Astrocyte of the hippocampus (primary cell): ENCODE measurements around the gene ADH1C.
"Not testable (repeated sequence)": the region's sequence is repeated elsewhere in the genome, so short reads cannot be mapped to it uniquely, and the experiment has no call there.

Source experiments
- DNase-seq: peaks from one replicate; pipeline ENCODE4 v3.0.0; 2011; ENCODE audit warnings: low read depth, low spot score

Gene ADH1C

GRCh38 chr4:99352602-99353537 is at the start of gene ADH1C:
Gene ADH1C (minus strand): TSS chr4:99352746. CDS start chr4:99352675, 71 bp downstream.
- DNase-seq, result peak; percentile 4

- DNase-seq, result no peak
These were observed 48.3 kb upstream of the ADH1C start for GRCh38 chr4:99400831-99401230.

- DNase-seq, result no peak
These were observed 46.5 kb upstream of the ADH1C start for GRCh38 chr4:99399017-99399416.

- DNase-seq, result peak; percentile 78
These were observed 43.2 kb upstream of the ADH1C start for GRCh38 chr4:99395595-99396364.

GRCh38 chr4:99394896-99395295 is 42.4 kb upstream of the ADH1C start:
- peak; percentile 29 for DNase-seq

GRCh38 chr4:99390055-99390454 is 37.5 kb upstream of the ADH1C start:
- DNase-seq, result no peak

- no peak for DNase-seq
These were observed 37.1 kb upstream of the ADH1C start for GRCh38 chr4:99389606-99390005.

GRCh38 chr4:99383833-99384392 is 31.4 kb upstream of the ADH1C start:
- no peak for DNase-seq

- DNase-seq, result no peak
These were observed 30.9 kb upstream of the ADH1C start for GRCh38 chr4:99383399-99383798.

- DNase-seq, result no peak
These were observed 30.3 kb upstream of the ADH1C start for GRCh38 chr4:99382745-99383360.

GRCh38 chr4:99381588-99382175 is 29.1 kb upstream of the ADH1C start:
- DNase-seq, result no peak

GRCh38 chr4:99379571-99379970 is 27.0 kb upstream of the ADH1C start:
- DNase-seq, result no peak

- DNase-seq, result no peak
These were observed 26.3 kb upstream of the ADH1C start for GRCh38 chr4:99378876-99379275.

GRCh38 chr4:99377341-99377740 is 24.8 kb upstream of the ADH1C start:
- DNase-seq, result peak; percentile 14

- DNase-seq, result not testable (repeated sequence)
These were observed 19.9 kb upstream of the ADH1C start for GRCh38 chr4:99372464-99372863.

GRCh38 chr4:99367817-99368216 is 15.3 kb upstream of the ADH1C start:
- DNase-seq, result not testable (repeated sequence)

GRCh38 chr4:99366491-99366890 is 13.9 kb upstream of the ADH1C start:
- no peak for DNase-seq

GRCh38 chr4:99362768-99363167 is 10.2 kb upstream of the ADH1C start:
- no peak for DNase-seq

- DNase-seq, result no peak
These were observed 9.3 kb upstream of the ADH1C start for GRCh38 chr4:99361899-99362275.

GRCh38 chr4:99361268-99361898 is 8.8 kb upstream of the ADH1C start:
- DNase-seq, result no peak
